ENCODE data around the gene ARMH1. TPM values are rescaled to one million over a fixed set of nuclear protein-coding genes. Genes with fewer than 3 reads are reported as not detected.

Gene ARMH1
- total RNA-seq (24.8 TPM), polyA plus RNA-seq (1 to 10 TPM; 3.0 to 5.7 (median 4.3) TPM)

GRCh38 chr1:44674113-44675000, at the start of gene ARMH1, which contains the start of gene TMEM53:
TSS of gene ARMH1 (plus strand) at chr1:44674714. CDS start at chr1:44689698, 14,984 bp downstream.
TSS of gene TMEM53 (minus strand) at chr1:44674481. CDS start at chr1:44674391, 90 bp downstream.
- H3K9me3 Mint-ChIP-seq, result no peaks in the 10 kb centered on the region

GRCh38 chr1:44625348-44625747, 49.2 kb upstream of the ARMH1 start:
- DNase-seq, result no peak

More at GRCh38 chr1:44674113-44675000, at the start of gene ARMH1, which contains the start of gene TMEM53:
- Histone ChIP-seq H3K9me3 (ENCODE audit: control insufficient read depth in 2 of 2, low read length in 2 of 2) (no peaks in the 10 kb centered on the region), H3K27ac (ENCODE audit: insufficient read depth, low read length, poor library complexity, severe bottlenecking) (peak within 1 kb of the TSS; percentile 82), H3K4me3 (ENCODE audit: low read depth, low read length) (peak within 1 kb of the TSS; percentile 77), H3K36me3 (ENCODE audit: control insufficient read depth, insufficient read depth, low read length) (no peaks in the 10 kb centered on the region), H3K4me1 (ENCODE audit: control insufficient read depth, insufficient read depth, low read length, poor library complexity, severe bottlenecking) (peaks cover 20% of the 10 kb centered on the region), H3K27me3 (ENCODE audit: control insufficient read depth, insufficient read depth, low read length) (no peaks in the 10 kb centered on the region)
- DNase-seq (peak; percentile 94 to 99 (median 97)), ATAC-seq (ENCODE audit: low read depth in 2 of 2) (peak; percentile 92 to 94)
- Mint-ChIP-seq H3K4me1 (peaks cover 0 to 23% (median 7%) of the 10 kb centered on the region in 4 donors), H3K27me3 (no peaks in the 10 kb centered on the region), H3K4me3 (peak within 1 kb of the TSS; percentile 81 to 94 (median 88)), H3K36me3 (no peaks in the 10 kb centered on the region), H3K27ac (peak within 1 kb of the TSS; percentile 84 to 94 (median 84))

GRCh38 chr1:44628962-44629756, 45.4 kb upstream of the ARMH1 start:
- H3K36me3 ChIP-seq (ENCODE audit: control insufficient read depth, insufficient read depth, low read length), result peaks cover 14% of the 10 kb centered on the region
- H3K4me1 ChIP-seq (ENCODE audit: control insufficient read depth, insufficient read depth, low read length, poor library complexity, severe bottlenecking), result peaks cover 19% of the 10 kb centered on the region
- no peaks in the 10 kb centered on the region for H3K27me3 ChIP-seq (ENCODE audit: control insufficient read depth, insufficient read depth, low read length)
- ATAC-seq (ENCODE audit: low read depth in 2 of 2) (no peak), DNase-seq (no peak)
- no peaks in the 10 kb centered on the region for H3K9me3 ChIP-seq (ENCODE audit: control insufficient read depth in 2 of 2, low read length in 2 of 2)
- Mint-ChIP-seq H3K27me3 (no peaks in the 10 kb centered on the region), H3K36me3 (peaks cover 2% of the 10 kb centered on the region), H3K9me3 (peaks cover 0 to 1% (median 0%) of the 10 kb centered on the region in 7 donors), H3K4me1 (peaks cover 0 to 32% (median 23%) of the 10 kb centered on the region in 4 donors), H3K4me3 (peak overlapping the region in 2 of 4 donors; percentile 43 to 98), H3K27ac (no peak overlapping the region)
- H3K4me3 ChIP-seq (ENCODE audit: low read depth, low read length), result no peak overlapping the region
- no peak overlapping the region for H3K27ac ChIP-seq (ENCODE audit: insufficient read depth, low read length, poor library complexity, severe bottlenecking)

More at GRCh38 chr1:44625348-44625747, 49.2 kb upstream of the ARMH1 start:
- H3K27ac Mint-ChIP-seq, result no peak overlapping the region
- Histone ChIP-seq H3K4me3 (ENCODE audit: low read depth, low read length) (no peak overlapping the region), H3K4me1 (ENCODE audit: control insufficient read depth, insufficient read depth, low read length, poor library complexity, severe bottlenecking) (no peaks in the 10 kb centered on the region), H3K36me3 (ENCODE audit: control insufficient read depth, insufficient read depth, low read length) (no peaks in the 10 kb centered on the region), H3K27ac (ENCODE audit: insufficient read depth, low read length, poor library complexity, severe bottlenecking) (no peak overlapping the region), H3K9me3 (ENCODE audit: control insufficient read depth in 2 of 2, low read length in 2 of 2) (no peaks in the 10 kb centered on the region), H3K27me3 (ENCODE audit: control insufficient read depth, insufficient read depth, low read length) (no peaks in the 10 kb centered on the region)
- peaks cover 0 to under 1% (median 0%) of the 10 kb centered on the region in 4 donors for H3K4me1 Mint-ChIP-seq
- peaks cover 6% of the 10 kb centered on the region for H3K27me3 Mint-ChIP-seq
- no peaks in the 10 kb centered on the region for H3K36me3 Mint-ChIP-seq
- H3K4me3 Mint-ChIP-seq, result no peak overlapping the region
- ATAC-seq (ENCODE audit: low read depth in 2 of 2), result no peak
- peaks cover 0 to 1% (median 0%) of the 10 kb centered on the region in 7 donors for H3K9me3 Mint-ChIP-seq

- H3K9me3 ChIP-seq (ENCODE audit: control insufficient read depth in 2 of 2, low read length in 2 of 2), result no peaks in the 10 kb centered on the region
- no peak overlapping the region for H3K4me3 ChIP-seq (ENCODE audit: low read depth, low read length)
- DNase-seq (no peak), ATAC-seq (ENCODE audit: low read depth in 2 of 2) (no peak)
- peaks cover 0 to 41% (median 29%) of the 10 kb centered on the region in 4 donors for H3K4me1 Mint-ChIP-seq
- H3K27ac ChIP-seq (ENCODE audit: insufficient read depth, low read length, poor library complexity, severe bottlenecking), result no peak overlapping the region
- H3K4me1 ChIP-seq (ENCODE audit: control insufficient read depth, insufficient read depth, low read length, poor library complexity, severe bottlenecking), result peaks cover 22% of the 10 kb centered on the region
- peaks cover 23% of the 10 kb centered on the region for H3K36me3 ChIP-seq (ENCODE audit: control insufficient read depth, insufficient read depth, low read length)
- H3K9me3 Mint-ChIP-seq, result peaks cover 0 to 1% (median 0%) of the 10 kb centered on the region in 7 donors
- peaks cover 11% of the 10 kb centered on the region for H3K36me3 Mint-ChIP-seq
- H3K27ac Mint-ChIP-seq, result peak overlapping the region in 2 of 3 donors; percentile 92 to 99
- no peaks in the 10 kb centered on the region for H3K27me3 Mint-ChIP-seq
- peak overlapping the region; percentile 93 to 98 (median 96) for H3K4me3 Mint-ChIP-seq
- H3K27me3 ChIP-seq (ENCODE audit: control insufficient read depth, insufficient read depth, low read length), result no peaks in the 10 kb centered on the region
Measured at GRCh38 chr1:44630116-44630515, 44.4 kb upstream of the ARMH1 start.

- DNase-seq (no peak), ATAC-seq (ENCODE audit: low read depth in 2 of 2) (peak; percentile 11 to 15)
- Histone ChIP-seq H3K9me3 (ENCODE audit: control insufficient read depth in 2 of 2, low read length in 2 of 2) (no peaks in the 10 kb centered on the region), H3K27ac (ENCODE audit: insufficient read depth, low read length, poor library complexity, severe bottlenecking) (peak overlapping the region; percentile 85), H3K27me3 (ENCODE audit: control insufficient read depth, insufficient read depth, low read length) (no peaks in the 10 kb centered on the region), H3K4me3 (ENCODE audit: low read depth, low read length) (peak overlapping the region; percentile 60), H3K36me3 (ENCODE audit: control insufficient read depth, insufficient read depth, low read length) (peaks cover 35% of the 10 kb centered on the region), H3K4me1 (ENCODE audit: control insufficient read depth, insufficient read depth, low read length, poor library complexity, severe bottlenecking) (peaks cover 22% of the 10 kb centered on the region)
- Mint-ChIP-seq H3K4me1 (peaks cover 0 to 52% (median 32%) of the 10 kb centered on the region in 4 donors), H3K9me3 (peaks cover 0 to 1% (median 0%) of the 10 kb centered on the region in 7 donors), H3K27me3 (no peaks in the 10 kb centered on the region), H3K36me3 (peaks cover 21% of the 10 kb centered on the region), H3K27ac (peak overlapping the region; percentile 92 to 99 (median 99)), H3K4me3 (peak overlapping the region; percentile 93 to 98 (median 96))
Measured at GRCh38 chr1:44631333-44631646, 43.2 kb upstream of the ARMH1 start.

GRCh38 chr1:44631647-44632539, 42.6 kb upstream of the ARMH1 start:
- peaks cover 21% of the 10 kb centered on the region for H3K36me3 Mint-ChIP-seq
- Histone ChIP-seq H3K4me1 (ENCODE audit: control insufficient read depth, insufficient read depth, low read length, poor library complexity, severe bottlenecking) (peaks cover 22% of the 10 kb centered on the region), H3K27me3 (ENCODE audit: control insufficient read depth, insufficient read depth, low read length) (no peaks in the 10 kb centered on the region), H3K4me3 (ENCODE audit: low read depth, low read length) (peak overlapping the region; percentile 69), H3K9me3 (ENCODE audit: control insufficient read depth in 2 of 2, low read length in 2 of 2) (no peaks in the 10 kb centered on the region), H3K27ac (ENCODE audit: insufficient read depth, low read length, poor library complexity, severe bottlenecking) (peak overlapping the region; percentile 85), H3K36me3 (ENCODE audit: control insufficient read depth, insufficient read depth, low read length) (peaks cover 41% of the 10 kb centered on the region)
- H3K27me3 Mint-ChIP-seq, result no peaks in the 10 kb centered on the region
- peak; percentile 84 to 94 (median 89) for DNase-seq
- ATAC-seq (ENCODE audit: low read depth in 2 of 2), result peak; percentile 75 to 77
- H3K9me3 Mint-ChIP-seq, result peaks cover 0 to 1% (median 0%) of the 10 kb centered on the region in 7 donors
- peak overlapping the region; percentile 92 to 99 (median 99) for H3K27ac Mint-ChIP-seq
- peak overlapping the region; percentile 93 to 98 (median 96) for H3K4me3 Mint-ChIP-seq
- peaks cover 0 to 53% (median 32%) of the 10 kb centered on the region in 4 donors for H3K4me1 Mint-ChIP-seq
